HEK293T (cell line): ENCODE results near the gene NHERF1.

Source experiments
- CTBP1 ChIP-seq: fragments of 450-650 bp; IDR thresholded peaks from 2 replicates; pipeline ENCODE4 v1.6.1; 2016; ENCODE audit warnings: borderline replicate concordance
- FOXK2 ChIP-seq: fragments of 450-650 bp; IDR thresholded peaks from 2 replicates; pipeline ENCODE4 v1.6.1; 2016; ENCODE audit warnings: mild to moderate bottlenecking
- FOXM1 ChIP-seq: fragments of 450-650 bp; IDR thresholded peaks from 2 replicates; pipeline ENCODE4 v1.6.1; 2017; ENCODE audit warnings: mild to moderate bottlenecking, borderline replicate concordance
- HDGF ChIP-seq: fragments of 450-650 bp; IDR thresholded peaks from 2 replicates; pipeline ENCODE4 v1.6.1; 2017; ENCODE audit warnings: antibody characterized with exemption, borderline replicate concordance
- L3MBTL2 ChIP-seq: fragments of 450-650 bp; conservative IDR thresholded peaks from 2 replicates; pipeline ENCODE4 v1.6.1; 2016; ENCODE audit warnings: mild to moderate bottlenecking
- SP1 ChIP-seq: fragments of 450-650 bp; IDR thresholded peaks from 2 replicates; pipeline ENCODE4 v1.6.1; 2017
- TF ChIP-seq, protein P1 (sequence below): fragments of 450-650 bp; IDR thresholded peaks from 2 replicates; pipeline ENCODE4 v1.6.1; 2016

DNA sequence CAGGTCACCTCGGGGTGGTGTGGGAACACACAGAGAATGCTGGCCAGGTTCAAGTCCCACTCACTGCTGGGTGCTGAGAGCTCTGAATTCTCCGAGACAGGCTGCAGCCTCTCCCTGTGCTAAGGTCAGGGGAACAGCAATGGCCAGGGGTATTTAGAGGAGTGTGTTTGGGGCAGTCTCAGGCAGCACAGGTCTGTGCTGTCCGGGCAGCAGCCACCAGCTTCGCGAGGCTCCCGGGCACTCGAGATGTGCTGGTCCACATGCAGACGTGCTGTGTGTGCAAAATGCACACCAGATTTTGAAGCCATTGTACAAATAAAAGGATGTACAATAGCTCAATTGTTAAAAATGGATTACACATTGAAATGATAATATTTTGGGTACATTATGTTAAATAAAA is 7.1 kb downstream of the NHERF1 start:
- no peak for TF ChIP-seq FOXM1
- TF ChIP-seq, protein P1, sequence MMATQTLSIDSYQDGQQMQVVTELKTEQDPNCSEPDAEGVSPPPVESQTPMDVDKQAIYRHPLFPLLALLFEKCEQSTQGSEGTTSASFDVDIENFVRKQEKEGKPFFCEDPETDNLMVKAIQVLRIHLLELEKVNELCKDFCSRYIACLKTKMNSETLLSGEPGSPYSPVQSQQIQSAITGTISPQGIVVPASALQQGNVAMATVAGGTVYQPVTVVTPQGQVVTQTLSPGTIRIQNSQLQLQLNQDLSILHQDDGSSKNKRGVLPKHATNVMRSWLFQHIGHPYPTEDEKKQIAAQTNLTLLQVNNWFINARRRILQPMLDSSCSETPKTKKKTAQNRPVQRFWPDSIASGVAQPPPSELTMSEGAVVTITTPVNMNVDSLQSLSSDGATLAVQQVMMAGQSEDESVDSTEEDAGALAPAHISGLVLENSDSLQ = no peak
- no peak for TF ChIP-seq FOXK2
- TF ChIP-seq HDGF = no peak
- no peak for TF ChIP-seq SP1
- no peak for TF ChIP-seq CTBP1
- TF ChIP-seq L3MBTL2 = no peak
